Measurements from ENCODE around the gene CCDC146.

DNA sequence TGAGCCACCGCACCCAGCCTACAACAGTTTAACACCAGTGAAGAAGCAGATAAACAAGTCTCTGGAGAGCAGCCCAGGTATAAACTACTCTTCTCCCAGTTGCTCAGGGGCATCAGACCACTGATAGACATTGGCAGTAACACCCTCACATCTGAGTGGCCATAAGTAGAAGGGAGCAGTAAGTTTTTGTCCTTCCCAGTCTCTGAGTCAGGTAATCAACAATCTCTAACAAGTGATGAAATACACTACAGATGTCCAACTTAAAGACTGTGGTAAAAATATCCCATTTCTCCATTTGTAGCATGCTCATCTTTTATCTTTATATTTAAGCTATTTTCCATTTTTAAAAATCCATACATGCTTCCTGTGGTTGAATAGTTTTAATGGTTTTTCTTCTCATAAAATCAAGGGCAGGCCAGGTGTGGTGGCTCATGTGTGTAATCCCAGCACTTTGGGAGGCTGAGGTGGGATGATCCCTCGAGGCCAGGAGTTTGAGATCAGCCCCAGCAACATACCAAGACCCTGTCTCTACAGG is 215.1 kb downstream of the CCDC146 start:
- TF ChIP-seq EP300 (IDR thresholded peaks at IDR 0.05) (no peak), POLR2AphosphoS5 (IDR thresholded peaks at IDR 0.05) (no peak)

All from upper lobe of left lung (tissue), 4 donors.